Measurements from ENCODE around the gene IGSF21.

DNA sequence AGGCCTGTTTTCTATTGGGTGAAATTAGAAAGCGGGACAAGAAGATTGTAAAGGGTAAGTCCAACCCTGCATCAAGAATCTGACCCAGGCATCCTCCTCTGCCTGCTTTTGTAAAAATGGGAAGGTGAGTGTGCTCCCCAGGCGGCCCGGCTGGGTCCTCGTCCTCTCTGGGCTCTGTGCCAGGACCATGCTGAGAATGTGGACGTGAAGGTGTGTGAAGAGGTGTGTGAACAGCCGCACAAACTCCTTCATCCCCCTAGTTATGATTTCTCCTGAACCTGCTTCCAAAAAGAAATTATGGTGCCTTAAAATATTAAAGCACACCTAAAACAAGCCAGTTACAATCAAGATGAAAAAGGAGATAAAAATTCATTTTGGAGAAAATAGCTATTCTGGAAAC, 185.7 kb downstream of the IGSF21 start:
- no peak for TF ChIP-seq POLR2A (IDR thresholded peaks at IDR 0.05)
- TF ChIP-seq CTCF (IDR thresholded peaks at IDR 0.05) = no peak
- TF ChIP-seq POLR2AphosphoS5 (IDR thresholded peaks at IDR 0.05) = no peak
- no peak for TF ChIP-seq EP300 (IDR thresholded peaks at IDR 0.05)

Measured in gastroesophageal sphincter (tissue), 3 donors.